ENCODE data around the gene MYO1H.

Gene MYO1H

DNA sequence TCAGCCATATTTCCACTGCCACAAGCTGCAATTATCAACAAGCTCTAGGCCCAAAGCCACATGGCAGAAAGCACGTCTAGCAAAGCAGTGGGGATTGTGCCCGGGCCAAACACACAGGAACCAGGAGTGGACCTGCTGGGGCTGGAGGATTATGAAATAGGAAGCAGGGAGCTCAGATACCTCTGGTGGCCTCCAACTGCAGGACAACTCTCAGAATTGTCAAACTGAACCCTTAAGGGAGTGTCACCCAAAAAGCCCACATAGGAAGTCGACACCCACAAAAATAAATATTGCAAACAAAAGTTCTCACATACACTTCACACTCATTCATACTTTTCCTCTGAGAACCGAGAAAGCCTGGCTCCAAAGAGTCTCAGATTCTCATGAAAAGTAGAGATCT, 103.3 kb downstream of the MYO1H start:
- in situ Hi-C loops (cut with MboI; ENCODE audit: low sequenced_read_pairs): no loop called here
- Histone ChIP-seq H3K4me3 (no peak overlapping the region), H3K27me3 (ENCODE audit: low read depth) (no peaks in the 10 kb centered on the region), H3K4me1 (no peaks in the 10 kb centered on the region), H3K9me3 (no peaks in the 10 kb centered on the region), H3K36me3 (replicated peaks) (peaks cover 43% of the 10 kb centered on the region)
- DNase-seq (ENCODE audit: low spot score in 2 of 2): no peak

DNA sequence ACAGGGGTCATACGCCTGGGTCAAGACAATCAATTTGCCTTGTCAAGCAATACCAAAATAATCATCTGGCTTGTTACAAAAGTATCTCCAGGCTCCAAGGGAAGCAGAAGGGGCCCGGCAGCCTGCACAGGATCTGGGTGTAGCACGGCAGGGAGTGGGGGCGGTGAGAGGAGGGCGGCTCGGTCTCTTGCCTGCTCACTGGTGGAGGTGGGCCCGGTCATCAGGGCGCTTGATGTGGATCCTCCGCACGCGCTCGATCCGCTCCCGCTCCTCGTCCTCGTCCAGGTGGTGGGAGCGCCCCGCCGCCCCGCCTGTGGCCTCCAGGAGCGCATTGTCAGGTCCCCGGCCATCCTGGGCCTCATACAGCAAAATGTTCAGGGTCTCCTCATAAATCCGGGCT, 103.7 kb downstream of the MYO1H start:
- Histone ChIP-seq H3K4me1 (no peaks in the 10 kb centered on the region), H3K4me3 (no peak overlapping the region), H3K9me3 (no peaks in the 10 kb centered on the region), H3K36me3 (replicated peaks) (peaks cover 47% of the 10 kb centered on the region), H3K27me3 (ENCODE audit: low read depth) (no peaks in the 10 kb centered on the region)
- DNase-seq (ENCODE audit: low spot score in 2 of 2): no peak
- in situ Hi-C loops (cut with MboI; ENCODE audit: low sequenced_read_pairs): no loop called here

DNA sequence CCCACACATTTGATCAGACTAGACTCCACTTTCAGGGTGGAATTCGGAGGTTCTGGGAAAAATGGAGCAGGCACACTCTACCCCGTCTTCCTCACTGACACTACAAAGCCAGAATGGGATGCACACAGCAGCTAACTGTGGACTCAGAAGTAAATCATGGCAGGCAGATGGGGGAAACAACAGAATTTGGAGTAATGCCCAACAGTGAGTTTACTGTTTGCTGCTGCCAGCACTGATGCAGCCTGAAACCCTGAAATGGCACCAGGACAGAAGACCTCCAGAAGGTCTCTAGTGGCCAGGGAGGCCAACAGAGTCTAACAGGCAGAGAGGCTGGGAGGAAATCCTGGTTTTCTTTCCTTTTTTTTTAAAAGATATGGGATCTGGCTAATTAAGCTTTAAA, 104.8 kb downstream of the MYO1H start:
- no peaks in the 10 kb centered on the region for H3K27me3 ChIP-seq (ENCODE audit: low read depth)
- H3K36me3 ChIP-seq (replicated peaks): peaks cover 54% of the 10 kb centered on the region

DNA sequence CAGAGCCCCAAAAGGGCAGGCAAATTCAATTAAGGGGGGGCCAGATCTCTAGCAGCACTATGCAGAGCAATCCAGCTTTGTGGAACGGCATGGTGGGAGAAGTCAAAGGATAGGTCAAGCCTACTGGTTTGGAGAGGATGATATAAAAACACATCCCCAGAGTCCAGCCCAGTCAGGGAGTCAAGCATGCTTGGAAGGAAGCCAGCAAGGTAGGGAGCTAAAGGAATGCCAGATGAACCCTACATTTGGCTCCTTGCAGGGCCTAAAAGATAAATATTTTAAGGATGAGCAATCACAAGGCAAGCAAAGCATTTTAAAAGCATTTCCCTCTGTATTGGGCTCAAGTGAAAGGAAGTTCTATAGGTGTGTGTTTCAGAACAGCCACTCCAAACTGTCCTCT, 108.0 kb downstream of the MYO1H start:
- H3K4me1 ChIP-seq: peaks cover 9% of the 10 kb centered on the region
- in situ Hi-C loops (cut with MboI; ENCODE audit: low sequenced_read_pairs): no loop called here
- H3K27me3 ChIP-seq (ENCODE audit: low read depth): no peaks in the 10 kb centered on the region
- no peak overlapping the region for H3K4me3 ChIP-seq
- DNase-seq (ENCODE audit: low spot score in 2 of 2): no peak
- H3K36me3 ChIP-seq (replicated peaks): peaks cover 58% of the 10 kb centered on the region
- no peaks in the 10 kb centered on the region for H3K9me3 ChIP-seq

More for the DNA sequence above, 104.8 kb downstream of the MYO1H start:
- Histone ChIP-seq H3K4me1 (no peaks in the 10 kb centered on the region), H3K9me3 (no peaks in the 10 kb centered on the region), H3K4me3 (no peak overlapping the region)
- in situ Hi-C loops (cut with MboI; ENCODE audit: low sequenced_read_pairs): no loop called here
- no peak for DNase-seq (ENCODE audit: low spot score in 2 of 2)

DNA sequence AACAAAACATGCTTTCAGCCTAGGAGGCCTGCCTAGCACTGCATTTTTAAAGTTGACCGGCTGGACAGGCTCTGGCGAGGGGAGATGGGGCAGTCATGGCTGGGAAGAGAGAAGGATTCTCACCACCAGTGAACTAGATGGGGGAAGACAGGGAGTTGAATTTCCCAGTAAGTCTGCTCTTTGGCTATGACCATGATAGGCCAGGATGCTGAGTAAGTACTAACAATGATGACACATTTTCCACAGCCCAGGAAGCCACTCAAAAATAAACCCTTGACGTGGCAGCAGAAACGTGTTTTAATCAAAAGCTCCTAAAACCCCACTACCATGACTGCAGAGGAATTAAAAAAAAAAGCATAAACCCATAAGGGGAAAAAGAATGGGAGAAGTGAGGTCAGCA, 110.4 kb downstream of the MYO1H start:
- in situ Hi-C loops (cut with MboI; ENCODE audit: low sequenced_read_pairs): no loop called here
- Histone ChIP-seq H3K4me3 (no peak overlapping the region), H3K4me1 (peaks cover 17% of the 10 kb centered on the region)

DNA sequence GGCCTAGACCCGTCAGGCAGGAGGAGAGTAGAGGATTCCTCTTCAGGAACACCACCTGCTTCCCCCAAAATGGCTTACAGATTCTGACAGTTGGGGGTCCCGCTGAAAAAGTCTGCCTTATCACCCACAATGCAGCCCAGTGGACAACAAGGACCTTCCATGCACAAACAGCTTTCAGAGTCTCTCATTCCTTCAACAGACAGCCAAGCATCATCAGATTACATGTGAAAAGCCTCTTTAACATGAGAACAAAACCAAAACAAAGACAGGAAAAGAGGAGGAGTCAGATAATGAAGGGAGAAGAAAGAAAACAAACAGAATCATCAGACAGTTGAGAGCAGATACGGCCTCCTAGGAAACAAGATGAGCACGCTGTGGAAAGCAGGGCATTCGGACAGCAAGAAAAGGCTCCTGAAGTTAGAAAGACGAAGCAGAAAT, 111.1 kb downstream of the MYO1H start:
- DNase-seq (ENCODE audit: low spot score in 2 of 2): peak; percentile 13 to 74

More for the DNA sequence above, 110.4 kb downstream of the MYO1H start:
- no peaks in the 10 kb centered on the region for H3K27me3 ChIP-seq (ENCODE audit: low read depth)
- H3K9me3 ChIP-seq: no peaks in the 10 kb centered on the region
- DNase-seq (ENCODE audit: low spot score in 2 of 2): no peak
- peaks cover 53% of the 10 kb centered on the region for H3K36me3 ChIP-seq (replicated peaks)

DNA sequence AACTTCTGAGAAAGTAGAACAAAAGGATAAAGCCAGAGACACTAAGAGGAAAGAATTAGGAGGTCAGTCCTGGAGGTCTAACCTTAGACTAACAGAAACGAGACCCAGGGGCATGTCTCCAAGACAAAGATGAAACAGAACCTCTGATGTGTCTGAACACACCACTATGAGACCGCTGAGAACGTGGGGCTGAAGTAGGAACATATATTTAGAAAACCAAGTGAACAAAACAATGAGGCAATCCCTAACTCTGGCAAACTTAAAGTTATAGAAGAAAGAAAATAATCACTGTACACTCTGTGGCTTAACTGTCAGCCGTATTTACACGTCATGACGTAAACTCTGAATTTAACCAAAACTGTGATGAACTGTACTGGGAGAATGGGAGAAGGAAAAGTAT, 111.5 kb downstream of the MYO1H start:
- Histone ChIP-seq H3K4me3 (no peak overlapping the region), H3K4me1 (peaks cover 17% of the 10 kb centered on the region), H3K27me3 (ENCODE audit: low read depth) (no peaks in the 10 kb centered on the region), H3K9me3 (no peaks in the 10 kb centered on the region), H3K36me3 (replicated peaks) (peaks cover 43% of the 10 kb centered on the region)
- in situ Hi-C loops (cut with MboI; ENCODE audit: low sequenced_read_pairs): no loop called here
- no peak for DNase-seq (ENCODE audit: low spot score in 2 of 2)

More for the DNA sequence above, 111.1 kb downstream of the MYO1H start:
- Histone ChIP-seq H3K4me1 (peaks cover 17% of the 10 kb centered on the region), H3K36me3 (replicated peaks) (peaks cover 46% of the 10 kb centered on the region), H3K27me3 (ENCODE audit: low read depth) (no peaks in the 10 kb centered on the region), H3K9me3 (no peaks in the 10 kb centered on the region), H3K4me3 (no peak overlapping the region)
- in situ Hi-C loops (cut with MboI; ENCODE audit: low sequenced_read_pairs): no loop called here

DNA sequence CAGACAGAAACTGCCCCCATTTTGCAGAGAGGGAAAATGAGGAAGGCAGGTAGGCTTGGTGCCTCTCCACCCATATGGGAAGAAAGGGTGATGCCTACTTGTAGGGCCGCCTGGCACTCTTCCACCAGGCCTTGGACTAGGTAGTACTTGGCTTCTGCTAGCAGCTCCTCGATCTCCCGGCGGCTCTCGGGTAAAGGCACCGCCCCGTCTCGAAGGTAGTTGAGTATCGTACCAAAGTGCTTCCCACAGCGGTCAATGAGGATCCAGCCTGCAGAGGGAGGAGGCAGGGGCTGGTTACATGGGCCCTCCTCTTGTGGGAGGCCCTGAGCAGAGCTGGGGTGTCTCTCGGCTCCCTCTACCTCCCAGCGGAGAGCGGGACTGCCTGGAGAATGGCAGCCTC, 112.8 kb downstream of the MYO1H start:
- in situ Hi-C loops (cut with MboI; ENCODE audit: low sequenced_read_pairs): no loop called here
- peaks cover 34% of the 10 kb centered on the region for H3K36me3 ChIP-seq (replicated peaks)

DNA sequence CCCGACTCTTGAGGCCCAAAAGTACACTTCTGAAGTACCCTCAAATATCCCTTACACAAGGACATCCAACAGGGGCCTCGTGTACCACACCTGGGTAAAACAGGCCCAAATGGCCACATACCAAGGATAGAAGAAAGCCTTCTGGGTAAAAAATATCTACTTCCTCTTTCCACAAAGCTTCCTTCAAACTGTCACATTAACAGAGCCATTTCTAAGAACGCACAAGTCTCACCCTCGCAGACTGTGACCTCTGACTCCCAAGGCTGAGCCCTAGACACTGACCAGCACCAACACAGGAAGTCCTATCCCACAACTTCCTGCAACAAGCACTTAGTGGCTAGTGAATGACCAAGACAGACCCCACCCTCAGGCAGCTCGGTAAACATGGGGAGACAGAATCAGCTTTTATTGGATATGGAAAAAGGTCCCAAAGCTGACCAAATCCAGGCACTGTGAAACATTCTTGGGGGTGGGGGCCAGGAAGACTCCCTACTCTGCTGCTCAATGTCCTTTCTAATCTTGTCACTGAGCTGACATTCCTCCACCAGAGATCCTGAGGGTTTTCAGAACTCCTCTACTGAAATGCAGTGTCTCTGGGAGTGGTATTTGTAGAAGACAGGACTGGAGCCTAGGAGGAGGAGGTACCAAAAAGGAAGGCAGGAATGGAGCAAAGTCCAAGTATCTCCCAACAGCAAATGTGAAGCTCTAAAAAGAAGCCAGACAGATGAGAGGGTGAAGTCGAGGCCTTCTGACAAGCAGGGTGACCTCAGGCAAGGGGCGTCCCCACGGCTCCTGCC, 113.5 kb downstream of the MYO1H start:
- Histone ChIP-seq H3K4me1 (peaks cover 17% of the 10 kb centered on the region), H3K9me3 (no peaks in the 10 kb centered on the region), H3K27me3 (ENCODE audit: low read depth) (no peaks in the 10 kb centered on the region), H3K36me3 (replicated peaks) (peaks cover 27% of the 10 kb centered on the region), H3K4me3 (no peak overlapping the region)
- DNase-seq (ENCODE audit: low spot score in 2 of 2): no peak
- in situ Hi-C loops (cut with MboI; ENCODE audit: low sequenced_read_pairs): no loop called here

More for the DNA sequence above, 112.8 kb downstream of the MYO1H start:
- H3K4me1 ChIP-seq: peaks cover 17% of the 10 kb centered on the region
- no peak overlapping the region for H3K4me3 ChIP-seq
- no peaks in the 10 kb centered on the region for H3K27me3 ChIP-seq (ENCODE audit: low read depth)
- H3K9me3 ChIP-seq: no peaks in the 10 kb centered on the region
- no peak for DNase-seq (ENCODE audit: low spot score in 2 of 2)

DNA sequence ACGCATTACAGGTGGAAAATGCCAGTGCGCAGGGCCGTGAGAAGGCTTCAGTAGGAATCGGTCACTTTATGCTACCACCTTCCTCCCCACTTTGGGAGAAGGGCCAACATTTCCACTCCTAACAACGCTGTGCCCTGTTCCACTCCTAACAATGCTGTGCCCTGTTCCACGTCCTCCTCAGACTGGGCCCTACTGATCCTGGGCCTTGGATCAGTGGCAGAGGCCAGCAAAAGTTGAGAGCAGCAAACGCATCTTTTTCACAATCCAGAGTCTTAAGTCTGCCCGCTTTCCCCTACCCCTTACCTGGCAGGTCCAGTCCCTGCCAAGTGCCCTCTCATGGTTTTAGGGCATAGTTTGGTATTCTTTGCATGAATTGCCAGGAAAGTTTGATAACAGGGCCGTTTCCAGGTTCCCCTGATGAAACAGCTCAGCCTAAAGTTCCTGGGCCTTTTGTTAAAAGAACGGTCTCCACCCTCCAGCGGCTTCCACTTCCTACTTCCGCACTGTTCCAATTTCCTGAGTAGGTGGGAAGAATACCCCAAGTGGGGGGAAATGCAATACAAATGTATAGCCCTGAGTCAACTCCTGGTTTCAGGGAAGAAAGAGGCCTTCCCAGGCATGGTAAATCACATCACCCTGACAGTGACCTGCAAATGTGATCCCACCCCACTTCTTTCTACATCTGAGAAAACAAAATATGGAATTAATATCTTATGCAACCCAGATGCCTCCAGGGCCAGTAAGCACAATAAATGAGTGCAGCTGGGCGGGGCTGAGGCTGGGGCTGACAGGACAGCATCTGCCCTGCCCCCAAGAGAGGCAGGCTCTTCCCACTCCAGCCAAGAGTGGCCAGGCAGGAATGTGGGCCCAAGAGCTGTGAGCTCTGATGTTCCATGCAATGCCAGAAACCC, 114.4 kb downstream of the MYO1H start:
- Histone ChIP-seq H3K4me3 (no peak overlapping the region), H3K4me1 (peaks cover 17% of the 10 kb centered on the region), H3K36me3 (replicated peaks) (peaks cover 19% of the 10 kb centered on the region), H3K9me3 (no peaks in the 10 kb centered on the region), H3K27me3 (ENCODE audit: low read depth) (no peaks in the 10 kb centered on the region)
- in situ Hi-C loops (cut with MboI; ENCODE audit: low sequenced_read_pairs): no loop called here
- DNase-seq (ENCODE audit: low spot score in 2 of 2): peak in 1 of 2 experiments; percentile 43

DNA sequence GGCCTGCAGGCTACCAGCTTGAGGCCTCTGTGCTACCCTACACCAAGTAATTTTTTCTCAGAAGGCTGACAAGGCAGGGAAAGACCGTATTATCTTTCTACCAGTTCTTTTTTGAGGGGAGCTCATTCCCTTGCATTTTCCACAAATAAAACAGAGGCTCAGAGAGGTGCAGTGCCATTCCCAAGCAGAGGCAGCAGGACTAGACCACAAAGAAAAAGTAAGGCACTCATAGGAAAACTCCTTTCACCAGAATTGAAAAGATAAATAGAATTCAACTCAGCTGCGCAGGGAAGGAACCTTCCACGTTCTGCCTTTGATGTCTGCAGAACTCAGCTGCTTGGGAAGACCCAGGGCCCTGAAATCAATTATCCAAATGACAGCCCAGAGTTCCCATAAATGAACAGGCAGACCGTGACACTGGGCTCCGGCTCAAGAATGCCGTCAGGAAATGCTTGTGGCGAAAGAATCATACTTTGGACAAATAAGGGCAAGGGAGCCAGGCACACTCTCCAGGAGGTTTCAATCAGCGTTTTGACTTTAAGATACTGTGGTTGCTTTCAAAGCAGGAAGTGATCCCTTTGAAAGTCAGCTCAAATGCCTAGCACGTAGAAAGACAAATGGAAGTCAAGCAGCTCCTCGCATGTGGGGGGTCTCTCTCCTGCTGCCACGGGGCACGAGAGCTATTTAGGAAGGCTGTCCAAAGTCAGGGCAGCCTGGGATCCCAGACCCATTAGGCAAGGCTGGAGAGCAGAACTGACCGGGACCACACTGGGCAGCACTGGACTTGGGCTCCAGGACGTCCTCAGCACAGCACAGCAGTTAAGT, 115.4 kb downstream of the MYO1H start:
- Histone ChIP-seq H3K4me1 (peaks cover 17% of the 10 kb centered on the region), H3K27me3 (ENCODE audit: low read depth) (no peaks in the 10 kb centered on the region), H3K9me3 (no peaks in the 10 kb centered on the region), H3K36me3 (replicated peaks) (peaks cover 12% of the 10 kb centered on the region), H3K4me3 (no peak overlapping the region)
- in situ Hi-C loops (cut with MboI; ENCODE audit: low sequenced_read_pairs): no loop called here
- DNase-seq (ENCODE audit: low spot score in 2 of 2): no peak

DNA sequence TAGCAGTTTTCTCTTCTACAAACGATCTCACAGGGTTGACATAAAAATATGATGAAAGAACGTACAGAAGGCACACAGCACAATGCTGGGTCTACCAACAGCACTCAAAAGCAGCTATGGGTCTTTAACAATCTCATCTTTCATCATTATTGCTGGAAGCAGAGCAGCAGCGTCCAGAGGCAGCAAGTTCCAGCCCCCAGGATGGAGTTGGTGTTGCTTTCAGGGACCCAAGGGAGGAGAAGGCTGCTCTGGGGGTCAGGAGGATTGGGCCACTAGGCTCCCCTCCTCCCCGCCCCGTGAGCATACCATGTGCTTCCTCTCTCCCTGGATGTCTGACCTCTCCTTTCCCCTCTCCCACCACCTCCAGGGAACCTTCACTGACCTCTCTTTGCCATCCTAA, 116.1 kb downstream of the MYO1H start:
- no peak for DNase-seq (ENCODE audit: low spot score in 2 of 2)
- H3K4me1 ChIP-seq: peaks cover 13% of the 10 kb centered on the region
- H3K9me3 ChIP-seq: no peaks in the 10 kb centered on the region
- in situ Hi-C loops (cut with MboI; ENCODE audit: low sequenced_read_pairs): no loop called here
- peaks cover 11% of the 10 kb centered on the region for H3K36me3 ChIP-seq (replicated peaks)
- H3K4me3 ChIP-seq: no peak overlapping the region
- no peaks in the 10 kb centered on the region for H3K27me3 ChIP-seq (ENCODE audit: low read depth)

DNA sequence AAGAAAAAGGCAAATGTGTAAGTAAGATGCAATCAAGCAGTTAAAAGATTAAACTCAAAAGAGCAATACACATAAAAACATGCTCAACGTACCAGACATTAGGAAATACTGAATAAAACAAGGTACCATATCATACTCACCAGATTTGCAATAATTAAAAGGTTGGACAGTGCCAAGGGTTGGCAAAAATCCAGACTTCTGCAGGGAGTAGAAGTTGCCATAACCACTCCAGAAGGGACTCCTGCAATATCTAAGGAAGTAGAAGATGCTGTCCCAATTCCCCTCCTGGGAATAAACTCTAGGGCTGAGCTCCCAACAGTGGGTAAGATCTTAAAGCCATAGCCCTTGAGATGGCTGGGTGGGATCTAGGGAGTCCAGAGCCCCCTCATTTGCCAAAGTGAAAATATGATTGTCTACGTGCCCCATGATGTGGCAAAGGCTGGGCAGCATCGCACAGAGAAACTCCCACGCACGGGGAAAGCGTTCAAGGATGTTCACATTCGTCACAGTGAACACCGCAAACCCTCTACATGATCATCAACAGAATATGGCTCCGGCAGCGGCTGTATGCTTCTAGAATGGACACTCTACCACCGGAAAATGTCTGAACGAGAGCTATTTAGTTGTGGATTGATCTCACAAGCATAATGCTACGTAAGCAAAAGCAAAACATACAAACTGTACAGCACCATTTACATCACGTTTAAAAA, 117.1 kb downstream of the MYO1H start:
- H3K4me3 ChIP-seq: no peak overlapping the region
- DNase-seq (ENCODE audit: low spot score in 2 of 2): no peak
- H3K9me3 ChIP-seq: no peaks in the 10 kb centered on the region
- no peaks in the 10 kb centered on the region for H3K27me3 ChIP-seq (ENCODE audit: low read depth)
- H3K36me3 ChIP-seq (replicated peaks): peaks cover 17% of the 10 kb centered on the region
- H3K4me1 ChIP-seq: peaks cover 8% of the 10 kb centered on the region
- in situ Hi-C loops (cut with MboI; ENCODE audit: low sequenced_read_pairs): no loop called here

Measured in HAP-1 (cell line).